ENCODE data around the gene CSAD.

DNA sequence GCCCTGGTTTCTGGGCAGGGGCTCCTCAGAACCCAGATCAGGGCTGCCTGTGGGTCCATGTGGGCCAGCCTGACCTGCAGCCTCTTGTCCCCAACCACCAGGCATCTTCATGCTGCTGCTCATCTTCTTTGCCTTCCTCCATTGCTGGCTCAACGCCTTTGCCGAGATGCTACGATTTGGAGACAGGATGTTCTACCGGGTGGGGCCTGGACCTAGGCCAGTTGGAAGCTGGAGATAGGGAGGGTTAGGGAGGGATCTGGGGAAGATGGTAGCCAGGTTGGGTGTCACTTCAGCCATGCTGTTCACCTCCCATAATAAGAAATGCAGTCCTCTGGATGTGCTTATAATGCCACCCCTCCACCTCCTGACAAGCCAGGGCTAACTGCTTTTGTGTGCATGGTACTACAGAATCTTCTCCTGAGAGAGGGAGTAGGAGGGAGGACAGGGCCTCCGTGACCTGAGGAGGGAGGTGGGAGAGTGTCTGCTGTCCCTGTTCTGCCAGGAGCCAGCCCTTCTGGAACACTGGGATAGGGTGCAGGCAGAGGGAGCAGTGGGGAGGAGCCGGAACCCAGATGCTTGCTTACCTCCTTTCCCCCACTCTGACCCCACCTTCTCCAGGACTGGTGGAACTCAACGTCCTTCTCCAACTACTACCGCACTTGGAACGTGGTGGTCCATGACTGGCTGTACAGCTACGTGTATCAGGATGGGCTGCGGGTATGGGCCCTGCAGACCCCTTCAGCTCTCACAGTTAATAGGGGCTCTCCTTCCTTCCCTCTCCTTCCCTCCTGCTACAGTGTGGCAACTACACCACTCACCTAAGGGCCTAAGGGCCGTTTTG is 59.8 kb downstream of the CSAD start:
- TF ChIP-seq, protein P1, sequence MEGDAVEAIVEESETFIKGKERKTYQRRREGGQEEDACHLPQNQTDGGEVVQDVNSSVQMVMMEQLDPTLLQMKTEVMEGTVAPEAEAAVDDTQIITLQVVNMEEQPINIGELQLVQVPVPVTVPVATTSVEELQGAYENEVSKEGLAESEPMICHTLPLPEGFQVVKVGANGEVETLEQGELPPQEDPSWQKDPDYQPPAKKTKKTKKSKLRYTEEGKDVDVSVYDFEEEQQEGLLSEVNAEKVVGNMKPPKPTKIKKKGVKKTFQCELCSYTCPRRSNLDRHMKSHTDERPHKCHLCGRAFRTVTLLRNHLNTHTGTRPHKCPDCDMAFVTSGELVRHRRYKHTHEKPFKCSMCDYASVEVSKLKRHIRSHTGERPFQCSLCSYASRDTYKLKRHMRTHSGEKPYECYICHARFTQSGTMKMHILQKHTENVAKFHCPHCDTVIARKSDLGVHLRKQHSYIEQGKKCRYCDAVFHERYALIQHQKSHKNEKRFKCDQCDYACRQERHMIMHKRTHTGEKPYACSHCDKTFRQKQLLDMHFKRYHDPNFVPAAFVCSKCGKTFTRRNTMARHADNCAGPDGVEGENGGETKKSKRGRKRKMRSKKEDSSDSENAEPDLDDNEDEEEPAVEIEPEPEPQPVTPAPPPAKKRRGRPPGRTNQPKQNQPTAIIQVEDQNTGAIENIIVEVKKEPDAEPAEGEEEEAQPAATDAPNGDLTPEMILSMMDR (IDR thresholded peaks at IDR 0.05): no peak
- no peak for TF ChIP-seq POLR2A (IDR thresholded peaks at IDR 0.05)

Data from right lobe of liver (tissue), 4 donors.